ENCODE results near the gene IGF2R. TPM values are rescaled to one million over a fixed set of nuclear protein-coding genes. Genes with fewer than 3 reads are reported as not detected.

IGF2R gene
- total RNA-seq, 1 donor from 2014 or later = 105 TPM

- peaks cover 2% of the 10 kb centered on the region for H3K9me3 Mint-ChIP-seq (ENCODE audit: unreplicated experiment)
- peaks cover 3% of the 10 kb centered on the region for H3K27me3 Mint-ChIP-seq (ENCODE audit: unreplicated experiment)
- no peak overlapping the region for H3K4me3 Mint-ChIP-seq (ENCODE audit: unreplicated experiment)
- H3K36me3 Mint-ChIP-seq (ENCODE audit: unreplicated experiment) = peaks cover 5% of the 10 kb centered on the region
- TF ChIP-seq CTCF (IDR thresholded peaks at IDR 0.05; ENCODE audit: partially characterized antibody, unreplicated experiment) = no peak
- H3K27ac Mint-ChIP-seq (ENCODE audit: unreplicated experiment) = no peak overlapping the region
- no peak for DNase-seq
- no peaks in the 10 kb centered on the region for H3K4me1 Mint-ChIP-seq (ENCODE audit: low read depth, unreplicated experiment)
These were observed 101.5 kb downstream of the IGF2R start for GRCh38 chr6:160070427-160070826.

GRCh38 chr6:160070831-160071230 lies 101.9 kb downstream of the IGF2R start:
- no peak for DNase-seq
- Mint-ChIP-seq H3K4me1 (ENCODE audit: low read depth, unreplicated experiment) (no peaks in the 10 kb centered on the region), H3K27me3 (ENCODE audit: unreplicated experiment) (peaks cover 3% of the 10 kb centered on the region), H3K4me3 (ENCODE audit: unreplicated experiment) (no peak overlapping the region), H3K9me3 (ENCODE audit: unreplicated experiment) (peaks cover 2% of the 10 kb centered on the region), H3K36me3 (ENCODE audit: unreplicated experiment) (peaks cover 5% of the 10 kb centered on the region), H3K27ac (ENCODE audit: unreplicated experiment) (no peak overlapping the region)
- TF ChIP-seq CTCF (IDR thresholded peaks at IDR 0.05; ENCODE audit: partially characterized antibody, unreplicated experiment) = no peak

GRCh38 chr6:160071805-160072690 lies 103.2 kb downstream of the IGF2R start:
- peaks cover 2% of the 10 kb centered on the region for H3K9me3 Mint-ChIP-seq (ENCODE audit: unreplicated experiment)
- no peak overlapping the region for H3K4me3 Mint-ChIP-seq (ENCODE audit: unreplicated experiment)
- no peaks in the 10 kb centered on the region for H3K36me3 Mint-ChIP-seq (ENCODE audit: unreplicated experiment)
- TF ChIP-seq CTCF (IDR thresholded peaks at IDR 0.05; ENCODE audit: partially characterized antibody, unreplicated experiment) = no peak
- DNase-seq = peak; percentile 31
- H3K4me1 Mint-ChIP-seq (ENCODE audit: low read depth, unreplicated experiment) = no peaks in the 10 kb centered on the region
- no peak overlapping the region for H3K27ac Mint-ChIP-seq (ENCODE audit: unreplicated experiment)
- H3K27me3 Mint-ChIP-seq (ENCODE audit: unreplicated experiment) = peaks cover 2% of the 10 kb centered on the region

GRCh38 chr6:160073272-160073671 lies 104.4 kb downstream of the IGF2R start:
- no peak for DNase-seq
- H3K9me3 Mint-ChIP-seq (ENCODE audit: unreplicated experiment) = peaks cover 2% of the 10 kb centered on the region
- H3K36me3 Mint-ChIP-seq (ENCODE audit: unreplicated experiment) = no peaks in the 10 kb centered on the region
- no peak overlapping the region for H3K4me3 Mint-ChIP-seq (ENCODE audit: unreplicated experiment)
- TF ChIP-seq CTCF (IDR thresholded peaks at IDR 0.05; ENCODE audit: partially characterized antibody, unreplicated experiment) = no peak
- no peak overlapping the region for H3K27ac Mint-ChIP-seq (ENCODE audit: unreplicated experiment)
- H3K27me3 Mint-ChIP-seq (ENCODE audit: unreplicated experiment) = peaks cover 2% of the 10 kb centered on the region
- no peaks in the 10 kb centered on the region for H3K4me1 Mint-ChIP-seq (ENCODE audit: low read depth, unreplicated experiment)

GRCh38 chr6:160076009-160076408 lies 107.1 kb downstream of the IGF2R start:
- H3K4me1 Mint-ChIP-seq (ENCODE audit: low read depth, unreplicated experiment) = no peaks in the 10 kb centered on the region
- H3K27ac Mint-ChIP-seq (ENCODE audit: unreplicated experiment) = no peak overlapping the region
- peaks cover 4% of the 10 kb centered on the region for H3K9me3 Mint-ChIP-seq (ENCODE audit: unreplicated experiment)
- no peak for DNase-seq
- no peak for TF ChIP-seq CTCF (IDR thresholded peaks at IDR 0.05; ENCODE audit: partially characterized antibody, unreplicated experiment)
- peaks cover 2% of the 10 kb centered on the region for H3K27me3 Mint-ChIP-seq (ENCODE audit: unreplicated experiment)
- peaks cover under 1% of the 10 kb centered on the region for H3K36me3 Mint-ChIP-seq (ENCODE audit: unreplicated experiment)
- H3K4me3 Mint-ChIP-seq (ENCODE audit: unreplicated experiment) = no peak overlapping the region
